GM04503 (cell line): ENCODE results near the gene NARS2.
"Not testable (repeated sequence)": the region's sequence is repeated elsewhere in the genome, so short reads cannot be mapped to it uniquely, and the experiment has no call there.

Source experiments
- DNase-seq: peaks from one replicate; pipeline ENCODE4 v3.0.0-alpha.2; 2012; ENCODE audit warnings: low read depth

Gene NARS2

GRCh38 chr11:78478536-78478935 is 96.1 kb downstream of the NARS2 start:
- DNase-seq: no peak

DNA sequence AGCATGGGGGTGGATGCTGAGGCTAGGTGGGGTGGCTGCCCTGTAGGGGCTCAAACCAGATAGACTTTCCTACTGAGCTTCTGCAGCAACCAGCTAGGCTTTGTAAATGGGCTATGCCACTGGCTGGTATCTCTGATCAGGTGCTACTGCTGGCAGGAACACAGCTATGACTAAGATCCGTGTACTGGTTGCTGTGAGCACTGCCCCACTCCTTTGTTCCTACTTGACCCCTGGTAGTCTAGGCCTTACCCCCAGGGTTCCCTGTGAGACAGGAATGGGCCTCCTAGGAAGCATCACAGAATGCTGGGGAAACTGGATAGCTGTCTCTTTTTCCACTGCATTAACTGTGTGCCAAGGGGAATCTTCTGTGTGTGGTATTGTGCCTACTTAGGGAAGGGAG is 98.6 kb downstream of the NARS2 start:
- DNase-seq: no peak

- no peak for DNase-seq
Observed at GRCh38 chr11:78474451-78474850, 100.2 kb downstream of the NARS2 start.

GRCh38 chr11:78472905-78473304 is 101.8 kb downstream of the NARS2 start:
- DNase-seq: no peak

GRCh38 chr11:78472382-78472781 is 102.3 kb downstream of the NARS2 start:
- no peak for DNase-seq

DNA sequence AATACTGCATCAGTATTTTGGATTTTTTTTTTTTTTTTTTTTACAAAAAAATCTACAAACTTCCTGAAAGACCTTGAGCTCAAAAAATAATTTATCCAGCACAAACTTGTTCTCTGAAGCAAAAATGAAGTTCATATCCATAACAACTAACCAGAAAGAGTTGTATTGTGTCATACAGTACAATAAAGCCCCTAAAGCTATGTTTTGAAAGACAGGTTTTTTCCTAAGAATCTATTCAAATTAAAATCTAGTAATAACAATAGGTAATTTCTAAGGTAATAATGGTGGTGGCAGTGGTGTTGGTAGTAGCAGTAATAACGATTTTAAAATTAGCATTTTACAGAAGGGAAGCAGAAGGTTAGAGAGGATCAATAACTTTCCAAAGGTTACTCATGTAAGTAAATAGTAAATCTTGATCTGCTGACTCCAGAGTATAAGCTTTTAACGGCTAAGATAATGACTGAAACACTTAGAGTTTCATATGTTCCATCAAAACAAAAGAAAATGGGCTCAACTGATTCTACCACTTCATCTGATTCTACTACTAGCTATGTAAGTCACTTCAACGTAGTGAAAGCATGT is 103.7 kb downstream of the NARS2 start:
- no peak for DNase-seq

- no peak for DNase-seq
Observed at GRCh38 chr11:78469896-78470295, 104.8 kb downstream of the NARS2 start.

- no peak for DNase-seq
Observed at GRCh38 chr11:78467931-78468330, 106.7 kb downstream of the NARS2 start.

GRCh38 chr11:78467370-78467769 is 107.3 kb downstream of the NARS2 start:
- DNase-seq: no peak

- DNase-seq: no peak
Observed at GRCh38 chr11:78465169-78465942, 109.3 kb downstream of the NARS2 start.

DNA sequence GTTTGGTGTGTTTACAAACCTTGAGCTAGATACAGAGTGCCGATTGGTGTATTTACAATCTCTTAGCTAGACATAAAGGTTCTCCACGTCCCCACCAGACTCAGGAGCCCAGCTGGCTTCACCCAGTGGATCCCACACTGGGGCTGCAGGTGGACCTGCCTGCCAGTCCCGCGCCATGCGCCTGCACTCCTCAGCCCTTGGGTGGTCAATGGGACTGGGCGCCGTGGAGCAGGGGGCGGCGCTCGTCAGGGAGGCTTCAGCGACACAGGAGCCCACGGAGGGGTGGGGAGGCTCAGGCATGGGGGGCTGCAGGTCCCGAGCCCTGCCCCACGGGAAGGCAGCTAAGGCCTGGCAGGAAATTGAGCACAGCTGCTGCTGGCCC is 109.9 kb downstream of the NARS2 start:
- not testable (repeated sequence) for DNase-seq

- DNase-seq: peak; percentile 7
Observed at GRCh38 chr11:78460471-78460870, 114.2 kb downstream of the NARS2 start.

GRCh38 chr11:78459738-78460137 is 114.9 kb downstream of the NARS2 start:
- no peak for DNase-seq

DNA sequence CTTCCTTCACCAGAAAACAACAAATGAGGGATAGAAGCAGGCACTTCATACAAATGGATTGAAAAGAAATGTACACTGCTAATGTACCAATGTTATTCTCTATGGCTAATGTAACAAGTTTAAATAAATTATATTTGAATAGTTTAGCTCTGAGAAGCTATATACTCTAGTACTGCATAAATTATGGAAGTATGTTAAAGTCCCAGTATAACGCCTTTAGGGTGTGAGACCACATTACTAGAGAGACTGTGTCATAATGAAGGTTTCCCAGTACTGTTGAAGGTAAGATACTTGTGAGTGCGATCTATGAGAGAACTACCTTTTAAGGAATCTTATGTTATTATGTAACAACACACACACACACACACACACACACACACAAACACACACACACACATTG is 117.2 kb downstream of the NARS2 start:
- no peak for DNase-seq

DNA sequence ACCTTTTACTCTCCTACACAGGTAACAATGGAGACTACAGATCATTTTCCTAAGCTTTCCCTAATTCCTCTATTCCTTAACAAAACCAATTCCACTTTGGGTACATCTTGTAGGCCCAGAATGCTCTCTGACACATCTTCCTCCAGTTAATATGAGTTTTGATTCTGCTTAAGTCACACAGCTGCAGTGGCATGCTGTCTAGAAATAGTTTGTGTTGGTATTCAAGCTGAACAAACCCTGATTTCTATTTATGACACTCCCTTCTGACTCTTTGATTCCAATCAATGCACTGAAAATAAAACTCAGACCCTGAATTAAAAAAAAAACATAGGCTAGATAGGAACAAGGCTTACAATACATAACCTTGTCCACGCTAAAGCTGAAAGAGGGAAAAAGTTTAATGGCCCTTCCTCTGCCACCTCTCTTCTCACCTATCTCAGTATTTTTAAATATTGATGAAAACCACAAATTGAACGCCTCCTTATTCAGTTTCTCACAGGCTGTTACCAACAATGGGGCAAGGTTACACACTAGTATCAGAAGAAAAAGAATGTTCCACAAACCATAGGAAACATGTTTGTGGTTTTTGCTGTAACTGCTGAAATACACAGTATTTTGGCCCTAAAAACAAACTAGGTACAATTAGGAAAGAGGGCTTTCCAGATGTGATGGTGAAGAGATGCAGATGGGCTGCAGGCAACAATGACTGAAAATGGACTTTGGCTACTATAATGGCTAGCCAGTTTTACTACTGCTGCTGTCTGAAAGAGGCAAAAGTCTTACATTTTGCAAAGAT is 121.3 kb downstream of the NARS2 start:
- DNase-seq: no peak

DNA sequence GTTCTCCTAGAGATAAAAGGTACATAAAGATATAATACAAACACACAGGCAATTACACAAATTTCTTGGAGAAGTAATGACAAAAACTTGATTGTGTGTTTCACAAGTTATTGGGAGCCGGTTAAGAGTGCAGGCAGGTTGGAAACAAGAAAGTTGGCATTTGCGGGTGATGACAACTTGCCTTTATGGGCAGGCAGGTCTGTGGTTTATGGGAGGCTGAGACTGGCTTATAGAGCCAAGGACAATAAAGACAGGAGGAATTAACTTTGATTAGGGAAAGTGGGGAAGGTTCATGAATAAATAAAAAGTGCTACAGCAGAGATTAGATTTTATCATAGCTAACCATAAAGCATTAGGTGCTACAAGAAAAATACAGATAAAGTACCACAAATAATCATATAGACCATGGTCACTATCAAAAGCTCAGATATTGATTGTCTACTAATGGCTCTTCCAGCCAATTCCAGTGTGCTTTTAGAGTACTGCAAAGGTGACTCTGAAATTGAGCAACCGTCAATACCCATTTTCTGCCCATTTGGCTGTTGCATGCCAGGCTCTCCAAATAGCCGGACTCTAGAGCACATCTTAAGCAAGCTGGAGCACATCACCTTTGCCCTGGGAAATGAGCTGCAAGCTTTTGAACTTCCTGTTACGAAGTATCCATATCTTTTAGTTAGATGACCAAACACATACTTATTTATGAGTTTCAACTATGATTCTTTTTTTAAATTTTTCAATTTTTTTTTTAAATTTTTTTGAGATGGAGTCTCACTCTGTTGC is 123.1 kb downstream of the NARS2 start:
- no peak for DNase-seq

- DNase-seq: no peak
Observed at GRCh38 chr11:78450866-78451265, 123.8 kb downstream of the NARS2 start.

DNA sequence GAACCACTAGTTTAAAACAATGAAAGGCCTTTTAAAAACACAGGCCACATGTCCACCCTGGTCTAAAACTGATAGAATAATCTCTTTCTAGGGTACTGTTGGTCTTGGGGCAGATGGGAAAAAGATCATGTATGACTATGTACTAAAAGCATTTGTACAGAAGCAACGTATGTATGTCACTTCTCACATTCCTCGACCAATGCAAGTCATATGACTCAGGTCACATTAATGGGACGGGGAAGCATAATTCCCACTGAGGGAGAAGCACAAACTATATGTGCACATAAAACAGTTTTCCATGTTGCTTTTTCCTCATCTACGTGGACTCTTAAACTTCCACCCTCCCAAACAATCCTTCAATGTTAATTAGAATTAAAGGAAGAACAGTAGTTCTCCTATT is 124.8 kb downstream of the NARS2 start:
- DNase-seq: no peak

DNA sequence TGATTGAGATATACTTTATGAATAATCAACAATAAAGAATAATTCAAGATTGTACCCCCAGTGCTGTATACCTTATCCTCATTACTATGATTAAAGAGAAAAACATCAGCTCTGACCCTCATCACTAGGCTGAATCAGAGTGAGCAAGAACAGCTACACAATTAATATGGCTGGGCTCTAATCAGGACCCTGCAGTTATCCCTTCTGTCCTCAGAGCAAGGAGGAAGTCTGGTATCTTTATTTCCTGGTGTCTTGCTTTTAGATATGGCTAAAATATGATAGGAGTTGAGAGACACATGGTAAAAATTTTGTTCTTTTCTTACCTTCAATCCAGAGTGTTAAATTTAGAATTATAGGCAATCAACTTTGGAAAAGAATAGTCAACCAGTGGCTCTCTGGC is 128.5 kb downstream of the NARS2 start:
- DNase-seq: no peak

- no peak for DNase-seq
Observed at GRCh38 chr11:78444726-78445125, 129.9 kb downstream of the NARS2 start.

GRCh38 chr11:78441956-78442355 is 132.7 kb downstream of the NARS2 start:
- DNase-seq: no peak

- DNase-seq: no peak
Observed at GRCh38 chr11:78438298-78438975, 136.2 kb downstream of the NARS2 start.
